GM18519 (cell line): ENCODE data around the gene SPAG6.

Experiments used
- ATAC-seq: cut with Tn5 transposase; IDR thresholded peaks from one replicate; pipeline ENCODE4 v1.9.1; 2021; ENCODE audit warnings: mild to moderate bottlenecking, moderate library complexity; ENCODE audit not compliant: unreplicated experiment, low FRiP score

SPAG6 gene

GRCh38 chr10:22455068-22455857 lies 110.0 kb downstream of the SPAG6 start:
- peak; percentile 45 for ATAC-seq

GRCh38 chr10:22456486-22456885 lies 111.2 kb downstream of the SPAG6 start:
- no peak for ATAC-seq

GRCh38 chr10:22458272-22459038 lies 113.2 kb downstream of the SPAG6 start:
- no peak for ATAC-seq

GRCh38 chr10:22459496-22459895 lies 114.2 kb downstream of the SPAG6 start:
- ATAC-seq, result no peak

GRCh38 chr10:22460101-22460500 lies 114.8 kb downstream of the SPAG6 start:
- no peak for ATAC-seq

GRCh38 chr10:22460531-22461403 lies 115.5 kb downstream of the SPAG6 start:
- ATAC-seq, result no peak

GRCh38 chr10:22461891-22462290 lies 116.6 kb downstream of the SPAG6 start:
- ATAC-seq, result no peak

- no peak for ATAC-seq
These were observed 118.0 kb downstream of the SPAG6 start for GRCh38 chr10:22463255-22463654.

GRCh38 chr10:22464966-22465629 lies 119.8 kb downstream of the SPAG6 start:
- no peak for ATAC-seq

GRCh38 chr10:22466763-22467334 lies 121.6 kb downstream of the SPAG6 start:
- no peak for ATAC-seq
